Osteoblast (primary cell): ENCODE data around the gene SYAP1. TPM values are rescaled to one million over a fixed set of nuclear protein-coding genes. Genes with fewer than 3 reads are reported as not detected.

Source experiments
- DNase-seq: peaks from one replicate; pipeline ENCODE4 v3.0.0; 2011; ENCODE audit warnings: low spot score, mixed read lengths; ENCODE audit not compliant: insufficient read length; ENCODE audit errors: missing footprints
- H2AFZ ChIP-seq: 2 replicates; pipeline ENCODE4 v1.6.0; 2011; ENCODE audit warnings: mild to moderate bottlenecking, low read length
- H3K27ac ChIP-seq: 2 replicates; pipeline ENCODE4 v1.5.1; 2011; ENCODE audit warnings: mild to moderate bottlenecking, low read depth, low read length, moderate library complexity
- H3K27me3 ChIP-seq: 2 replicates; pipeline ENCODE4 v1.6.0; 2012; ENCODE audit warnings: mild to moderate bottlenecking, control low read depth, inconsistent platforms, low read length, moderate library complexity; ENCODE audit not compliant: insufficient read depth
- H3K36me3 ChIP-seq: 2 replicates; pipeline ENCODE4 v1.5.1; 2011; ENCODE audit warnings: mild to moderate bottlenecking, low read length, control low read depth, moderate library complexity; ENCODE audit not compliant: insufficient read depth
- H3K4me1 ChIP-seq: 2 replicates; pipeline ENCODE4 v1.5.1; 2011; ENCODE audit warnings: mild to moderate bottlenecking, low read length, control low read depth, moderate library complexity; ENCODE audit not compliant: insufficient read depth
- H3K4me2 ChIP-seq: 2 replicates; pipeline ENCODE4 v1.6.0; 2011; ENCODE audit warnings: mild to moderate bottlenecking, low read length; ENCODE audit not compliant: insufficient read depth
- H3K4me3 ChIP-seq: fragments of 200-600 bp; sonication (generic); 3 replicates; pipeline ENCODE4 v1.5.1; 2012; ENCODE audit warnings: mild to moderate bottlenecking, low read length, inconsistent platforms; ENCODE audit not compliant: insufficient read depth
- H3K79me2 ChIP-seq: 2 replicates; pipeline ENCODE4 v1.6.0; 2012; ENCODE audit warnings: mild to moderate bottlenecking, low read length, control low read depth, inconsistent platforms; ENCODE audit not compliant: insufficient read depth
- H3K9me3 ChIP-seq: 2 replicates; pipeline ENCODE4 v1.5.1; 2011; ENCODE audit warnings: low read depth, low read length, control low read depth
- H4K20me1 ChIP-seq: 2 replicates; pipeline ENCODE4 v1.6.0; 2012; ENCODE audit warnings: mild to moderate bottlenecking, low read length, control low read depth; ENCODE audit not compliant: insufficient read depth
- CTCF ChIP-seq: IDR thresholded peaks from 2 replicates; pipeline ENCODE4 v1.5.1; 2011; ENCODE audit warnings: mild to moderate bottlenecking, low read depth, low read length, moderate library complexity; ENCODE audit errors: extremely low read depth
- total RNA-seq: library from RNA; depleted of rRNA; stranded (reverse); fragments of >200 nt; gene quantifications from 2 replicates; pipeline ENCODE4 v1.2.3, GENCODE V29; 2012

The SYAP1 gene
- total RNA-seq, 1 donor: 25.7 TPM

- Histone ChIP-seq H3K27me3 (no peaks in the 10 kb centered on the region), H3K4me3 (no peak overlapping the region), H3K9me3 (no peaks in the 10 kb centered on the region), H2AFZ (no peak overlapping the region), H4K20me1 (no peaks in the 10 kb centered on the region), H3K4me2 (no peak overlapping the region), H3K4me1 (no peaks in the 10 kb centered on the region), H3K36me3 (no peaks in the 10 kb centered on the region), H3K79me2 (no peaks in the 10 kb centered on the region), H3K27ac (no peak overlapping the region)
- TF ChIP-seq CTCF: no peak
- DNase-seq: no peak
Measured at GRCh38 chrX:16700734-16701133, 18.7 kb upstream of the SYAP1 start.

GRCh38 chrX:16702700-16703599 lies 16.5 kb upstream of the SYAP1 start:
- Histone ChIP-seq H3K4me2 (no peak overlapping the region), H3K27ac (no peak overlapping the region), H2AFZ (no peak overlapping the region), H3K36me3 (no peaks in the 10 kb centered on the region), H3K4me1 (no peaks in the 10 kb centered on the region), H3K4me3 (no peak overlapping the region), H3K9me3 (no peaks in the 10 kb centered on the region), H4K20me1 (no peaks in the 10 kb centered on the region), H3K79me2 (no peaks in the 10 kb centered on the region), H3K27me3 (no peaks in the 10 kb centered on the region)
- no peak for DNase-seq
- TF ChIP-seq CTCF: no peak

GRCh38 chrX:16705370-16705769 lies 14.0 kb upstream of the SYAP1 start:
- TF ChIP-seq CTCF: no peak
- Histone ChIP-seq H3K27ac (no peak overlapping the region), H3K4me2 (no peak overlapping the region), H3K9me3 (no peaks in the 10 kb centered on the region), H4K20me1 (no peaks in the 10 kb centered on the region), H3K27me3 (no peaks in the 10 kb centered on the region), H3K79me2 (no peaks in the 10 kb centered on the region), H2AFZ (no peak overlapping the region), H3K36me3 (no peaks in the 10 kb centered on the region), H3K4me1 (no peaks in the 10 kb centered on the region), H3K4me3 (no peak overlapping the region)
- DNase-seq: no peak

GRCh38 chrX:16708016-16708415 lies 11.4 kb upstream of the SYAP1 start:
- Histone ChIP-seq H3K4me2 (no peak overlapping the region), H3K9me3 (no peaks in the 10 kb centered on the region), H4K20me1 (no peaks in the 10 kb centered on the region), H3K79me2 (no peaks in the 10 kb centered on the region), H2AFZ (no peak overlapping the region), H3K4me1 (no peaks in the 10 kb centered on the region), H3K27me3 (peaks cover 4% of the 10 kb centered on the region), H3K4me3 (no peak overlapping the region), H3K36me3 (no peaks in the 10 kb centered on the region), H3K27ac (no peak overlapping the region)
- DNase-seq: no peak
- no peak for TF ChIP-seq CTCF
